EH (cell line): Measurements from ENCODE around the gene DAPK1.

Experiments used
- DNase-seq: peaks from one replicate; pipeline ENCODE4 v3.0.0-alpha.2; 2015; ENCODE audit warnings: low read depth

The DAPK1 gene

GRCh38 chr9:87614397-87614796, 116.7 kb downstream of the DAPK1 start:
- DNase-seq = no peak

- DNase-seq = no peak
Measured at GRCh38 chr9:87615136-87615535, 117.5 kb downstream of the DAPK1 start.

GRCh38 chr9:87615547-87616148, 118.0 kb downstream of the DAPK1 start:
- DNase-seq = peak; percentile 10

- DNase-seq = no peak
Measured at GRCh38 chr9:87618226-87618625, 120.6 kb downstream of the DAPK1 start.

- no peak for DNase-seq
Measured at GRCh38 chr9:87618931-87619330, 121.3 kb downstream of the DAPK1 start.

GRCh38 chr9:87619346-87619745, 121.7 kb downstream of the DAPK1 start:
- no peak for DNase-seq

- DNase-seq = no peak
Measured at GRCh38 chr9:87620731-87621322, 123.2 kb downstream of the DAPK1 start.

- DNase-seq = no peak
Measured at GRCh38 chr9:87622098-87622497, 124.4 kb downstream of the DAPK1 start.

- DNase-seq = no peak
Measured at GRCh38 chr9:87622923-87623322, 125.3 kb downstream of the DAPK1 start.

GRCh38 chr9:87628346-87628745, 130.7 kb downstream of the DAPK1 start:
- no peak for DNase-seq

GRCh38 chr9:87629104-87629503, 131.4 kb downstream of the DAPK1 start:
- no peak for DNase-seq

- DNase-seq = no peak
Measured at GRCh38 chr9:87630266-87630665, 132.6 kb downstream of the DAPK1 start.

- DNase-seq = no peak
Measured at GRCh38 chr9:87630846-87631245, 133.2 kb downstream of the DAPK1 start.

- no peak for DNase-seq
Measured at GRCh38 chr9:87635656-87636501, 138.2 kb downstream of the DAPK1 start.

- DNase-seq = no peak
Measured at GRCh38 chr9:87638292-87638691, 140.6 kb downstream of the DAPK1 start.

GRCh38 chr9:87639949-87640348, 142.3 kb downstream of the DAPK1 start:
- no peak for DNase-seq

- peak; percentile 75 for DNase-seq
Measured at GRCh38 chr9:87640385-87640795, 142.7 kb downstream of the DAPK1 start.

GRCh38 chr9:87641067-87641466, 143.4 kb downstream of the DAPK1 start:
- no peak for DNase-seq

GRCh38 chr9:87642330-87643106, 144.9 kb downstream of the DAPK1 start:
- no peak for DNase-seq

- DNase-seq = no peak
Measured at GRCh38 chr9:87643107-87643650, 145.5 kb downstream of the DAPK1 start.

- no peak for DNase-seq
Measured at GRCh38 chr9:87643778-87644570, 146.3 kb downstream of the DAPK1 start.
